Activated B cell treated with CpG ODN at 0.5 μM for 24 hours (primary cell): Measurements from ENCODE around the gene CXCL9. TPM values are rescaled to one million over a fixed set of nuclear protein-coding genes. Genes with fewer than 3 reads are reported as not detected.
"Not testable (repeated sequence)": the region's sequence is repeated elsewhere in the genome, so short reads cannot be mapped to it uniquely, and the experiment has no call there.

Experiments
- ATAC-seq: fragments of 200-7000 bp; cut with Tn5 transposase; one replicate; pipeline ENCODE4 v1.10.0; 2021; ENCODE audit warnings: low read depth, mild to moderate bottlenecking, moderate library complexity
- CTCF ChIA-PET: fragments of 350-600 bp; sonication (Branson Sonifier 250); formaldehyde crosslinking; loops from one replicate; lab custom pipeline; 2021; ENCODE audit warnings: antibody characterized with exemption; lab: Charles Lee
- POLR2A ChIA-PET: fragments of 350-600 bp; sonication (Branson Sonifier 250); formaldehyde crosslinking; loops from one replicate; lab custom pipeline; 2021; ENCODE audit warnings: antibody characterized with exemption; lab: Charles Lee
- DNase-seq: peaks from one replicate; pipeline ENCODE4 v3.0.0; 2022
- H3K27ac Mint-ChIP-seq: one replicate; pipeline ENCODE4 v1.8.0; 2020; ENCODE audit warnings: mixed read lengths
- H3K27me3 Mint-ChIP-seq: one replicate; pipeline ENCODE4 v1.8.0; 2021; ENCODE audit warnings: mixed read lengths
- H3K36me3 Mint-ChIP-seq: one replicate; pipeline ENCODE4 v1.8.0; 2021; ENCODE audit warnings: low read depth, mixed read lengths
- H3K4me1 Mint-ChIP-seq: one replicate; pipeline ENCODE4 v1.8.0; 2021; ENCODE audit warnings: mixed read lengths
- H3K4me3 Mint-ChIP-seq: one replicate; pipeline ENCODE4 v1.8.0; 2020; ENCODE audit warnings: mild to moderate bottlenecking, mixed read lengths
- H3K9me3 Mint-ChIP-seq: one replicate; pipeline ENCODE4 v1.8.0; 2020; ENCODE audit warnings: mixed read lengths
- intact Hi-C: fragments of 100-400 bp; cut with micrococcal nuclease; formaldehyde crosslinking; loops from one replicate; pipeline ENCODE4 v1.15.1; 2024
- total RNA-seq: library from RNA; stranded (reverse); gene quantifications from 2 replicates; pipeline ENCODE4 v1.2.3, GENCODE V29; 2022
- TF ChIP-seq, protein P1 (sequence below): fragments of 200-600 bp; IDR thresholded peaks from one replicate; pipeline ENCODE4 v1.8.0; 2022; ENCODE audit warnings: antibody characterized with exemption, mild to moderate bottlenecking

CXCL9 gene
- total RNA-seq, 1 donor from 2014 or later: not detected

DNA sequence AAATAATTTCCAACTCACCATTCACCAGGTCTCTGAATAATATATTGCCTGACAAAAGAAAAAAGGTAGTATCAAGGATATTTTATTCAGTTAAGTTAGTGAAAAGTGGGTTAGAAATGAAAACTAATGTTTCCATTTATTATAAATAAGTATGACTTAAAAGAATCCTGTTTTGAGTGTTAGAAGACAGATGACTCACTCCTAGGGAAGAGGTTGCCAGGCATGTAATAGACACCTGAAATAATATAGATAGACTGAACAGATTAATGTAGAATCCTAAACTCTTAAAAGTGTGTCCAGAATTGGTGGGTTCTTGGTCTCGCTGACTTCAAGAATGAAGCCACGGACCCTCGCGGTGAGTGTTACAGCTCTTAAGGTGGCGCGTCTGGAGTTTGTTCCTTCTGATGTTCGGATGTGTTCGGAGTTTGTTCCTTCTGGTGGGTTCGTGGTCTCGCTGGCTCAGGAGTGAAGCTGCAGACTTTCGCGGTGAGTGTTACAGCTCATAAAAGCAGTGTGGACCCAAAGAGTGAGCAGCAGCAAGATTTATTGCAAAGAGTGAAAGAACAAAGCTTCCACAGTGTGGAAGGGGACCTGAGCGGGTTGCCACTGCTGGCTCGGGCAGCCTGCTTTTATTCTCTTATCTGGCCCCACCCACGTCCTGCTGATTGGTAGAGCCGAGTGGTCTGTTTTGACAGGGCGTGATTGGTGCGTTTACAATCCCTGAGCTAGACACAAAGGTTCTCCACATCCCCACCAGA is 35.1 kb upstream of the CXCL9 start:
- DNase-seq, H3K4me1 Mint-ChIP-seq, H3K9me3 Mint-ChIP-seq, CTCF ChIA-PET, intact Hi-C loops, H3K36me3 Mint-ChIP-seq, H3K27me3 Mint-ChIP-seq, ATAC-seq: not testable (repeated sequence)
- H3K4me3 Mint-ChIP-seq: peak overlapping the region; percentile 69
- POLR2A ChIA-PET: interaction anchor here (0.6 kb wide), 1 partner anchor 20 kb away, joined by 3 read pairs; no protein-coding TSS in a partner anchor
- peak overlapping the region; percentile 12 for H3K27ac Mint-ChIP-seq

DNA sequence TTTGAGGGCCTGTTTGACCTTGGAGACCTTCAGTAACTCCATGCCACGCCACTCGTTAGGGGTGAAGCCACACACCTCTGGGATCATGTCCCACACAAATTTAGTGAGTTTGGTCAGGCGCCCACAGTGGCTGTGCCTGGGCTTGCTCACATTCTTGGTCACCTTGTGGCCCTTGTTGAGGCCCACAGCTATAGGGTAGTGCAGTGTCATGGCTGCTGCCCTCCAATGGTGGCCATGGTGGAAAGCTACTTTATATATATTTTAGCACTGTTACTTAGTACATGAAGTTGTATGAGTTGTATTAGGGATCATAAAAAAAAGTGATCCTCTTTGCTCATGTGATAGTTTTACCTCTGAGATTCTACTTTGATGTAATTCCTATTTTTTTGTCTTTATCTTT is 29.5 kb upstream of the CXCL9 start:
- POLR2A ChIA-PET: no interaction called here
- H3K9me3 Mint-ChIP-seq: no peaks in the 10 kb centered on the region
- H3K4me3 Mint-ChIP-seq: no peak overlapping the region
- no peaks in the 10 kb centered on the region for H3K27me3 Mint-ChIP-seq
- ATAC-seq (no peak), DNase-seq (no peak)
- CTCF ChIA-PET: interaction anchor here (1.3 to 3.1 kb wide), 2 partner anchors 18 to 41 kb away, joined by 4 to 11 read pairs; no protein-coding TSS in a partner anchor
- H3K27ac Mint-ChIP-seq: no peak overlapping the region
- H3K4me1 Mint-ChIP-seq: no peaks in the 10 kb centered on the region
- TF ChIP-seq, protein P1, sequence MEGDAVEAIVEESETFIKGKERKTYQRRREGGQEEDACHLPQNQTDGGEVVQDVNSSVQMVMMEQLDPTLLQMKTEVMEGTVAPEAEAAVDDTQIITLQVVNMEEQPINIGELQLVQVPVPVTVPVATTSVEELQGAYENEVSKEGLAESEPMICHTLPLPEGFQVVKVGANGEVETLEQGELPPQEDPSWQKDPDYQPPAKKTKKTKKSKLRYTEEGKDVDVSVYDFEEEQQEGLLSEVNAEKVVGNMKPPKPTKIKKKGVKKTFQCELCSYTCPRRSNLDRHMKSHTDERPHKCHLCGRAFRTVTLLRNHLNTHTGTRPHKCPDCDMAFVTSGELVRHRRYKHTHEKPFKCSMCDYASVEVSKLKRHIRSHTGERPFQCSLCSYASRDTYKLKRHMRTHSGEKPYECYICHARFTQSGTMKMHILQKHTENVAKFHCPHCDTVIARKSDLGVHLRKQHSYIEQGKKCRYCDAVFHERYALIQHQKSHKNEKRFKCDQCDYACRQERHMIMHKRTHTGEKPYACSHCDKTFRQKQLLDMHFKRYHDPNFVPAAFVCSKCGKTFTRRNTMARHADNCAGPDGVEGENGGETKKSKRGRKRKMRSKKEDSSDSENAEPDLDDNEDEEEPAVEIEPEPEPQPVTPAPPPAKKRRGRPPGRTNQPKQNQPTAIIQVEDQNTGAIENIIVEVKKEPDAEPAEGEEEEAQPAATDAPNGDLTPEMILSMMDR: no peak
- intact Hi-C loops: no loop called here
- no peaks in the 10 kb centered on the region for H3K36me3 Mint-ChIP-seq

DNA sequence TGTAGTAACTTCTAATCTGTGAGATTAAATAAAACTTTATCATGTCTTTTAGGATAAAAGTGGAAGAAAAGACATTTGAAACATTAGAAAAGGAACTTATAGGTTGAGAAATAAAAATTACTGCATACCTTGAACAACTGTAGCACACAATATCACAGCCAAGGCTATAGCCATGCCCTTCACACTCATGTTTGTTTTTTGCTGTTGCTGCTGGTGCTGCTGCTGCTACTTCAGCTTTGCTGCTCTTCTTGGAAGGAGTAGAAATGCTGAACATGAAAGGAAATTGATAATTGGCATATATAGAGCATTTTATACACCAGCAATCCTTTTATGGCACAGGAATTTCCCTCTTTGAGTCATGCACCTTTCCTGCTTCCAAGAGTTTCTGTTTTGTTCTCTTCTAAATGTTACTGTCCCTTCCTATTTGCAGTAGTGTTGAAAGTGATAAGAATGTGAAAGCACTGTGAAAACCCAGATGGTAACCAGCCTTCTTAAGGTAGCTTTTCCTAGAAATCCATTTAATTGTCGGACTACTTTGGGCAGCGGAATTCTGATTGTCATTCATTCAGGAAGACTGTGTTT is 28.6 kb upstream of the CXCL9 start, which contains the start of gene CXCL11:
Gene CXCL11, minus strand, starts transcription at position 272 of the 582 bp plus-strand sequence. Its CDS starts 83 bp downstream, at position 189.
- Mint-ChIP-seq H3K4me3 (no peak within 1 kb of the TSS), H3K9me3 (no peaks in the 10 kb centered on the region), H3K4me1 (no peaks in the 10 kb centered on the region), H3K36me3 (no peaks in the 10 kb centered on the region), H3K27me3 (no peaks in the 10 kb centered on the region), H3K27ac (no peak within 1 kb of the TSS)
- CTCF ChIA-PET: interaction anchor here (1.3 to 3.1 kb wide), 2 partner anchors 19 to 40 kb away, joined by 4 to 11 read pairs; no protein-coding TSS in a partner anchor
- POLR2A ChIA-PET: no interaction called here
- TF ChIP-seq, protein P1: no peak
- DNase-seq (no peak), ATAC-seq (no peak)
- intact Hi-C loops: loop anchor here (2.0 kb wide), 1 partner anchor 23 kb away; no protein-coding TSS in a partner anchor

DNA sequence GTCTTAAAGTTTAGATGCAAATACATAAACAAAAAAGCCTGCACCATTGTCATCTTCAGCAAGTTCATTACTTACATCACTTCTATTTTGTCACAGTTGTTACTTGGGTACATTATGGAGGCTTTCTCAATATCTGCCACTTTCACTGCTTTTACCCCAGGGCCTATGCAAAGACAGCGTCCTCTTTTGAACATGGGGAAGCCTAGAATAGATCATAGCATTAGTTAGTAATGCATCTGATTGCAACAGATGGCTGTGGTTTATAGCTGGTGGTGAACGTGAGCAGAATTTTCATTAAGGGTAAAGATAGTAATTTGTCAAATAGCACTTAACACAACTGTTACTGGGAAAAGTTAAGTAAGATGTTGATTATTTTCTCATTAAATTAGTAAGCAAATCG is 27.8 kb upstream of the CXCL9 start:
- intact Hi-C loops: loop anchor here (2.0 kb wide), 1 partner anchor 22 kb away; no protein-coding TSS in a partner anchor
- ChIA-PET CTCF (no interaction called here), POLR2A (no interaction called here)
- Mint-ChIP-seq H3K27ac (no peak overlapping the region), H3K4me3 (no peak overlapping the region), H3K27me3 (no peaks in the 10 kb centered on the region), H3K9me3 (no peaks in the 10 kb centered on the region), H3K36me3 (no peaks in the 10 kb centered on the region), H3K4me1 (no peaks in the 10 kb centered on the region)
- DNase-seq: no peak
- ATAC-seq: no peak
- TF ChIP-seq, protein P1: no peak

DNA sequence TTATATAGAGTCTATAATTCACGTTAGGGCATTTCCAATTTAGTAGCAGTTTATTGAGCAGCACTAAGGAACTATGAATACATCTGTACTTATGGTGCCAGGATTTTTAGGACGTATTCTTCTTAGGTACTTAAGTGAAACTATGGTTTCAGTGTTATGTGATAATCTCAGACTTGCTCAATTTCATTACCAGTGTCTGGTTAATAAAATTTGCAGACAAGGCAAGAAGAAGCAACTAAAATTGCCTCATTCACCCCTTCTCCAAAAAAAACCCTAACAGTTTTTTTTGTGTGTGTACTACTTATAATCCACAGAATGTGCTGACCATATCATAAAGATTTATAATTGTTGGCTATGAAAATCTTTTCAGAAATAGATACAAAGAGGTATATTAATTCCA is 22.0 kb upstream of the CXCL9 start:
- Mint-ChIP-seq H3K36me3 (no peaks in the 10 kb centered on the region), H3K27me3 (no peaks in the 10 kb centered on the region), H3K9me3 (no peaks in the 10 kb centered on the region), H3K27ac (no peak overlapping the region), H3K4me1 (peaks cover 16% of the 10 kb centered on the region), H3K4me3 (no peak overlapping the region)
- intact Hi-C loops: no loop called here
- no peak for DNase-seq
- ATAC-seq: no peak
- ChIA-PET CTCF (no interaction called here), POLR2A (no interaction called here)
- TF ChIP-seq, protein P1: no peak
